Measurements from ENCODE around the gene RGS10.

The RGS10 gene

GRCh38 chr10:119515511-119516045, 26.9 kb downstream of the RGS10 start:
- no peak overlapping the region for H3K4me3 ChIP-seq (ENCODE audit: low read depth, low read length)

GRCh38 chr10:119514819-119515218, 27.7 kb downstream of the RGS10 start:
- TF ChIP-seq CTCF (IDR thresholded peaks at IDR 0.05; ENCODE audit: borderline replicate concordance, insufficient read depth, low read depth, low read length), result no peak
- H3K4me3 ChIP-seq (ENCODE audit: low read depth, low read length), result no peak overlapping the region

More at GRCh38 chr10:119515511-119516045, 26.9 kb downstream of the RGS10 start:
- TF ChIP-seq CTCF (IDR thresholded peaks at IDR 0.05; ENCODE audit: borderline replicate concordance, insufficient read depth, low read depth, low read length), result no peak

GRCh38 chr10:119511828-119512515, 30.5 kb downstream of the RGS10 start:
- no peak overlapping the region for H3K4me3 ChIP-seq (ENCODE audit: low read depth, low read length)
- no peak for TF ChIP-seq CTCF (IDR thresholded peaks at IDR 0.05; ENCODE audit: borderline replicate concordance, insufficient read depth, low read depth, low read length)

GRCh38 chr10:119509909-119510451, 32.5 kb downstream of the RGS10 start:
- H3K4me3 ChIP-seq (ENCODE audit: low read depth, low read length), result no peak overlapping the region
- TF ChIP-seq CTCF (IDR thresholded peaks at IDR 0.05; ENCODE audit: borderline replicate concordance, insufficient read depth, low read depth, low read length), result no peak

- no peak overlapping the region for H3K4me3 ChIP-seq (ENCODE audit: low read depth, low read length)
Observed at GRCh38 chr10:119507115-119507514, 35.4 kb downstream of the RGS10 start.

GRCh38 chr10:119505588-119506315, 36.8 kb downstream of the RGS10 start:
- H3K4me3 ChIP-seq (ENCODE audit: low read depth, low read length), result no peak overlapping the region
- TF ChIP-seq CTCF (IDR thresholded peaks at IDR 0.05; ENCODE audit: borderline replicate concordance, insufficient read depth, low read depth, low read length), result no peak

More at GRCh38 chr10:119507115-119507514, 35.4 kb downstream of the RGS10 start:
- TF ChIP-seq CTCF (IDR thresholded peaks at IDR 0.05; ENCODE audit: borderline replicate concordance, insufficient read depth, low read depth, low read length), result no peak
